ENCODE measurements around the gene STMP1. TPM values are rescaled to one million over a fixed set of nuclear protein-coding genes. Genes with fewer than 3 reads are reported as not detected.

Gene STMP1
- polyA plus RNA-seq, 10 donors: 45.9 to 53.3 (median 49.9) TPM

DNA sequence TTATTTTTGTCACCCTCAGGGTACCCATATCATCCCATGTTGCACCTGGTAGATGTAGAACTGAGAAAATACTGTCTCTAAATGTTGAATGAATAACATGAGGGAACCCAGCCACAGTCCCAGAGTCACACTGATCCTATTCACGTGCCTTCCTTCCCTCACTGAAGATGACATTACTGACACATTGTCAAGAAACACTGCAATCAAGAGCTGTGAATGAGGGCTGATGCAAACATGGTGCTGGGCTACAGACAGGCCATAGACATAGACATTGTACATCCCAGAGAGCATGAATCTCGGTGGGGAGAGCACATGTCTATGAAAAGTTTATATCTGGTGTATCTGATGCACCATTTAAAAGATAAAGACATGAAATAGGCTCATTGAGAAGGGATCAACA lies 55.9 kb downstream of the STMP1 start:
- DNase-seq: no peak

DNA sequence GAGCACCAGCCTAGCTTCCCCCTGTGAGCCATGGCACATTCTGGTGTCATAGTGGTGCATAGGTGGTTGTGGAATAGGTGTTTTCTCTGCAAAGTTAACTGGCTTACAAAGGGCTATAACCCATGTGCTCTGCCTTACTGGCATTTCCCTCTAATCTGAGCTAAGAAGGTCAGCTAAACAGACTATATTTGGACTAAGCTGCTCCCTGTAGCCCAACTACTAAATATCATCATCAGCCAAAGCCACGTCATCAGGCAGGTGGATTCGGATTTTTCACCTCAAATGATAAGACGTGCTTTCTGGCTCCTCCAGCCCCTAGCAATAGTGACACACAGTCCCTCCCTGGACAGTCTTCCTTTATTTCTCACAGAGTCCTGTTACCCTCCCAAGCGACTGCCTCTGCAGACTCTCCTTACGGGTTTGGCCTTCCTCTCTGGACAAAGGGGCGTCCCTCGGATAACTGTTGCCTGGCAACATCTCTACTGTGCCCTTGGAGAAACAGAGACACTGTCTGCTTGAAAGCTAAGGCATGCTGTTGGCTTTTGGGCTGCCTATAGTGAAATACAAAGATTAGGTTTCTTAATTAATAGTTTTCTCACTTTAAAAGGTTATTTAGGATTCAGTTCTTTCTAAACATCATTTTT lies 56.6 kb downstream of the STMP1 start:
- no peak for DNase-seq

DNA sequence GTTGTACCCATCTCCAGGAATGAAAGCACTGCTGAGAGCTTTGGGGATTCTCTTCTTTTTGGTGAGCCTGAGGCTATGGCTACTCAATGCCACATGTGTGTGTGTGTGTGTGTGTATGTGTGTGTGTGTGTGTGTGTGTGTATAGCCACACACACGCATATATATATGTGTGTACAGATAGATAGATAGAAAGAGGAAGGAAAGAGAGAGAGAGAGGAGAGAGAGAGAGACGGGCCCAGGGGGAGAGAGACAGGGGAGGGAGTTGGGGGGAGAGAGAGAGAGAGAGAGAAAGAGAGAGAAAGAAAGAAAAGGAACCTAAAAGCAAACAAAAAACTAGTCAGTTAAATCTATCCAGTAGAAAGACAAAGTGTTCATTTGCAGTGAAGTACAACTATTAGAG lies 57.4 kb downstream of the STMP1 start:
- DNase-seq: no peak

DNA sequence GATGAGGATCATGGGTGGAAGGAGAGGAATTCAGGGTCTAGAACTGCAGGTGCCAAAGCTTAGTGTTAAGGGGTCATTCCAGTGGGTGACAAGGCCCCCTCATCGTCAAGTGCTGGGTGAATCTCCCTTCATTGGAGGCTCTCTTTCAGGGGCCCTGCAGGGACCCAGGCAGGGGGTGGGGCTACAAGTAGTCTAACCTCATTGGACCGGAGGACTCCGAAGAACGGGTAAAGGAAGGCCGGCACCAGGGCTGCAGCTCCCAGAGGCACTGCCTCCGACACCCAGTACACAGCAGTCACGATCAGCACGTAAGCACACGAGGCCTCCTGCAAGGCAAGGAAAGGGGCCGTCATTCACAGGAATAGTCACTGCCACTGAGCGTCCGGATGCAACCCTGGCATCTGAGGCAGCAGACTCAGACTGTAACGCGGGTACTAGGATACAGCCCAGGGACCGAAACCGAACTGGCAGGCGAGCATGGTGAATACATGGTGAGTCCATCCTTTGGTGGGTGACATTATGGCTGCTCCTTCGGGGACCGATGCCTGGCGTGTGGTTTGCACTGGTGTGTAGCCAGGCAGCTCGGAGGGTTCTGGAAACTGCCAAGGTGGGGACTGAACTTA lies 59.0 kb downstream of the STMP1 start:
- no peak for DNase-seq

DNA sequence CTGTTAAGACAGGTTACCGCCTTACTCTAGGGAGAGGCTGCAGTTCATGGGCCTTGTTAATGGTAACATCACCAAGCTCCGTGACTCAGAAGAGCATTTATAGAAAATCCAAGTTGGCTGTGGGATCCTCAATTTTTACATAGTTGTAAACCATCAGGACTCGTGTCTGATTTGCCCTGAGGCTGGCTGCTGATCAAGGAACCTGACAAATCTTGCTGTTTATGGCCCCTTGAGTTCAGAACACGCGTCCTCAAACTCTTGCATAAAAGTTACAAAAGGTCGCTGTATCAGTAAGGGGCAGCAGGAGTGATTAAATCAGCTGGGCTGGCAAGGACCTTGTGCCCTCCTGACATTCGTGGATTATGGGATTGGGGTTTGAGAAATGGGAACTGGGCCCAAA lies 61.1 kb downstream of the STMP1 start:
- DNase-seq: no peak

Other genes starting within 250 kb of the STMP1 start
- gene CNOT4, start 152.4 kb upstream of the STMP1 start, polyA plus RNA-seq (ENCODE audit: insufficient read length in 10 of 10): 10 to 100 TPM; 20.3 to 26.1 (median 22.6) TPM
- gene NUP205, start 104.6 kb upstream of the STMP1 start, polyA plus RNA-seq (ENCODE audit: insufficient read length in 10 of 10): 10 to 100 TPM; 26.7 to 41.7 (median 36.3) TPM
- 1 to 10 TPM in 6 of 10 donors, under 1 TPM in 4; 0.73 to 4.0 (median 1.4) TPM for gene SLC13A4, start 65.7 kb downstream of the STMP1 start, polyA plus RNA-seq (ENCODE audit: insufficient read length in 10 of 10)
- gene FAM180A, start 86.3 kb downstream of the STMP1 start, polyA plus RNA-seq (ENCODE audit: insufficient read length in 10 of 10): 1 to 10 TPM in 1 of 10 donors, under 1 TPM in 6, not detected in 3; 0.13 to 1.1 (median 0.56) TPM